ENCODE results near the gene HLA-DQA1. TPM values are rescaled to one million over a fixed set of nuclear protein-coding genes. Genes with fewer than 3 reads are reported as not detected.
"Not testable (repeated sequence)": the region's sequence is repeated elsewhere in the genome, so short reads cannot be mapped to it uniquely, and the experiment has no call there.

HLA-DQA1 gene
- total and polyA plus RNA-seq, 3 experiments from 2014 or later: 3.2 to 22.2 (median 20.3) TPM

DNA sequence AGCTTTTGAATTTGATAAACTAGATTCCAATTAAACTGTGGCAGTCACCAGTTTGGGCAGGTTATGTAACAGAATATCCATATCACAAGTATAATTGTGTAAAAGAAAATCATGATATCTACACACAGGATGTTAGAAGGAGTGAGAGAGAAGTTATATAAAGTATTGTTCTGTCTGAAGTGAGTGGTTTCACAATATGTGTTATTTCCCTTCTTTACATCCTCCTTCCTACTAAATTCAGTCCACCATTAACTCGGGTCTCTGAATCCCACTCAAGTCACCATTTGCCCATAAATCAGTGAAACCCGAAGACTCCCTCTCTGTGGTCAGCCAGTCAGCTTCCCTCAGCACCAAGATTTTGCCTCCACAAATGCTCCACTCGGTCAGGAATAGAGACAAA, 28.5 kb downstream of the HLA-DQA1 start:
- POLR2A ChIA-PET: no interaction called here

DNA sequence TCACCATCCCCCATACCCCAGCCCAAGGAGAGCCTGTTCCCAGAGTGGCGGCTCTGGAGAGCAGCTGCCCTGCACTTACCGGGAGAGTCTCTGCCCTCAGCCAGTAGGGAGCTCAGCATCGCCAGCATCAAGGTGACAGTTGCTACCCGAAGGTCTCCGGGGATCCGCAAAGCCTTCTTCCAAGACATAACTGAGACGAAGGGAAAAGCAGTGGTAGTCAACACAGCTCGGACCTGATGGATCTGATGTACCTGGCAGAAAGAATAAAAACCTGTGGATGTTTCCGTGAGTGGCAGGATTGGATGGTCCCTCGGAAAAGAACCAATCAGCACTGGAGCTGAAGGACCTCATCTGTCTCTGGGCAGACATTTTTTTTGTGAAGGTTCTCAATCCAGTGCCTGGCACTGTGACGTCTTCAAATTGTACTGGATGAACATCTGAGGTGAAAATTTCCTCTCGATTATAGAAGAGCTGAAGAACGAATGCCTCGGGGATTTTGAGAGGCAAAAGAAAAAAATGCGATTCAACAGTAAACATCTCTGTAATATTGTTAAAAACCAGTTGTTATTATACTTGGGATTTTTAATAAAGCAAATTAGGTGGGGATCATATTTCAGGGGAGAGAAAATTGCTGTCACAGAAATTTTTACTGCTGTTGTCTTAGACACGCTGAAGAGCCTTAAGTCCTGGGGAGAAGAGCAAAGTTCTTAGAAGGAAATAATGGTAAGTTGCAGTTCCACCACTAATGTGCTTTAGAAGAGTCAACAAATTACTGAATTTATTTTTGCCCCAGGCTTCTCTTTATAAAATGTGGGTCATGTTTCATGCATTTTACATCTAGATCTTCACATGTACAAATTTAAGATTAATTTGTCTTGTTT, 29.5 kb downstream of the HLA-DQA1 start, which contains the start of gene HLA-DQB1:
Gene HLA-DQB1 (minus strand): TSS at position 238 of the 881 bp plus-strand sequence. CDS start 50 bp downstream, at position 188.
- Histone ChIP-seq H3K36me3 (ENCODE audit: insufficient read depth, low read length) (no peaks in the 10 kb centered on the region), H3K4me3 (ENCODE audit: low read length) (peak within 1 kb of the TSS; percentile 74), H3K27me3 (ENCODE audit: insufficient read depth, low read length, poor library complexity, severe bottlenecking) (no peaks in the 10 kb centered on the region), H3K4me1 (ENCODE audit: insufficient read depth, low read length) (peaks cover 21% of the 10 kb centered on the region), H3K9me3 (ENCODE audit: low read length) (no peaks in the 10 kb centered on the region), H3K27ac (ENCODE audit: low read depth, low read length) (peak within 1 kb of the TSS; percentile 62)
- H3K4me1 Mint-ChIP-seq: peaks cover 29 to 65% (median 65%) of the 10 kb centered on the region in 3 donors
- POLR2A ChIA-PET: interaction anchor here (0.6 to 0.8 kb wide), 2 partner anchors 20 to 43 kb away, joined by 3 read pairs; no protein-coding TSS in a partner anchor
- peak within 1 kb of the TSS; percentile 8 to 99 (median 94) for H3K27ac Mint-ChIP-seq
- peaks cover 0 to 2% of the 10 kb centered on the region in 2 donors for H3K27me3 Mint-ChIP-seq
- CTCF ChIA-PET: interaction anchor here (0.8 kb wide), 1 partner anchor 172 kb away, joined by 3 read pairs; the partner anchor contains the start of gene TAP2
- H3K36me3 Mint-ChIP-seq: peaks cover 0 to 9% (median 4%) of the 10 kb centered on the region in 3 donors
- peak in 3 of 5 donors; percentile 17 to 70 (median 61) for DNase-seq
- H3K4me3 Mint-ChIP-seq: peak within 1 kb of the TSS; percentile 81 to 96 (median 91)
- peaks cover 0 to under 1% (median 0%) of the 10 kb centered on the region in 5 donors for H3K9me3 Mint-ChIP-seq

More for the DNA sequence above, 28.5 kb downstream of the HLA-DQA1 start:
- Histone ChIP-seq H3K4me1 (ENCODE audit: insufficient read depth, low read length) (peaks cover 21% of the 10 kb centered on the region), H3K27ac (ENCODE audit: low read depth, low read length) (peak overlapping the region; percentile 62), H3K27me3 (ENCODE audit: insufficient read depth, low read length, poor library complexity, severe bottlenecking) (no peaks in the 10 kb centered on the region), H3K4me3 (ENCODE audit: low read length) (peak overlapping the region; percentile 74), H3K9me3 (ENCODE audit: low read length) (no peaks in the 10 kb centered on the region), H3K36me3 (ENCODE audit: insufficient read depth, low read length) (no peaks in the 10 kb centered on the region)
- Mint-ChIP-seq H3K9me3 (no peaks in the 10 kb centered on the region), H3K4me1 (peaks cover 32 to 68% (median 65%) of the 10 kb centered on the region in 3 donors), H3K27me3 (peaks cover 0 to 2% of the 10 kb centered on the region in 2 donors), H3K36me3 (peaks cover 0 to 18% (median 7%) of the 10 kb centered on the region in 3 donors), H3K4me3 (peak overlapping the region; percentile 81 to 96 (median 91)), H3K27ac (peak overlapping the region; percentile 8 to 98 (median 93))
- no peak for DNase-seq
- CTCF ChIA-PET: no interaction called here

DNA sequence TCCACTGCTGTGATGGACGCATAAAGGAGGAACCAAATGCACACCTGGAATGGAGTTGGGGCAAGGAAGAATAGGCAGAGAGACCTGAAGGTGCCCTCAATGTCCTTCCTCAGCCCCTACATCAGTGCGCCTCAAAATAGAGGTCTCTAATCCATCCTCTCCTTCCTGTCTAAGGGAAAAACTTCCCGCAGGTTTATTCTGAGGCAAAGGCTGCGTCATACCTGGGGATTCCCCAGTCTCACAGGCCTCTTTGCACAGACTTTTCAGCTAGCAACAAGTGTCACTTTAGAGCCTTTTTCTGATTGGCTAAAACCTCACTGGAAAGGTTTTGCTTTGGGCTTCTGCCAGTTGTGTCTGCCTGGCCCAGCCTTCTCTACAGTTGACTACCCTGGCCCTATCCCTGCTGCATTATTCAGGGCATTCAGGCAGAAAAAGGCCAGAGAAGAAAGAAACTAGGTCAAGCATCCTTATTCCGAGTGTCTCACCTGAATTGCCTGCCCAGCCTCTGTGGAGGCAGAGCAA, 31.1 kb downstream of the HLA-DQA1 start:
- Mint-ChIP-seq H3K4me1 (peaks cover 23 to 58% (median 56%) of the 10 kb centered on the region in 3 donors), H3K27ac (peak overlapping the region in 7 of 8 donors; percentile 23 to 99 (median 92)), H3K27me3 (peaks cover 0 to 2% of the 10 kb centered on the region in 2 donors), H3K36me3 (peaks cover 0 to 2% (median 2%) of the 10 kb centered on the region in 3 donors), H3K9me3 (peaks cover 0 to 7% (median 2%) of the 10 kb centered on the region in 5 donors), H3K4me3 (peak overlapping the region in 5 of 7 donors; percentile 23 to 87 (median 38))
- DNase-seq: peak in 3 of 5 donors; percentile 36 to 71 (median 60)
- H3K9me3 ChIP-seq (ENCODE audit: low read length): no peaks in the 10 kb centered on the region
- no peaks in the 10 kb centered on the region for H3K27me3 ChIP-seq (ENCODE audit: insufficient read depth, low read length, poor library complexity, severe bottlenecking)
- H3K36me3 ChIP-seq (ENCODE audit: insufficient read depth, low read length): no peaks in the 10 kb centered on the region
- ChIA-PET POLR2A (interaction anchor here (0.6 kb wide), 1 partner anchor 199 kb away, joined by 3 read pairs; no protein-coding TSS in a partner anchor), CTCF (interaction anchor here (2.0 kb wide), 1 partner anchor 45 kb away, joined by 4 read pairs; no protein-coding TSS in a partner anchor)
- peaks cover 21% of the 10 kb centered on the region for H3K4me1 ChIP-seq (ENCODE audit: insufficient read depth, low read length)
- H3K27ac ChIP-seq (ENCODE audit: low read depth, low read length): no peak overlapping the region
- no peak overlapping the region for H3K4me3 ChIP-seq (ENCODE audit: low read length)

DNA sequence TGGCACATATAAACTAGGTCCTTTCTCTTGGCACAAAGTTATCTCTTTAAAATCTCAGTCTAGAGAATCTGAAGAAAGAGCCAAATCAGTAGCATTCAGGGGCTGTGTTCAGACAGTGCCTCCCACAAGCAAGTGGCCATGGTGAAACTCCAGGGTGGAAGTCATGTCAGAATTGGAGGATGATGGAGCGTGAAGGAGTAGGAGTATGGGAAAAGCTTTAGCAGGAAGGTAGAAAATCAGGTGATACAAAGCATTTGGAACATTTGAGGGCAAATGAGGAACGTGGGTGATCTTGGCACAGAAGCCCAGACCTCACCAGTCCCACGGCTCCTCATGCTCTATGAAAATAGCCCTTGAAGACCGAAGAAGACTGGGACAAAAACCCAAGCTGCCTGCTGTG, 32.0 kb downstream of the HLA-DQA1 start:
- no peak overlapping the region for H3K27ac ChIP-seq (ENCODE audit: low read depth, low read length)
- peaks cover 22 to 51% (median 47%) of the 10 kb centered on the region in 3 donors for H3K4me1 Mint-ChIP-seq
- H3K4me1 ChIP-seq (ENCODE audit: insufficient read depth, low read length): peaks cover 21% of the 10 kb centered on the region
- H3K4me3 Mint-ChIP-seq: no peak overlapping the region
- H3K9me3 Mint-ChIP-seq: peaks cover 0 to 8% (median 2%) of the 10 kb centered on the region in 5 donors
- H3K4me3 ChIP-seq (ENCODE audit: low read length): no peak overlapping the region
- CTCF ChIA-PET: interaction anchor here (1.4 to 2.0 kb wide), 2 partner anchors 31 to 46 kb away, joined by 4 read pairs; no protein-coding TSS in a partner anchor
- H3K36me3 Mint-ChIP-seq: peaks cover 0 to 2% (median 2%) of the 10 kb centered on the region in 3 donors
- POLR2A ChIA-PET: no interaction called here
- H3K9me3 ChIP-seq (ENCODE audit: low read length): no peaks in the 10 kb centered on the region
- H3K27me3 ChIP-seq (ENCODE audit: insufficient read depth, low read length, poor library complexity, severe bottlenecking): no peaks in the 10 kb centered on the region
- H3K27me3 Mint-ChIP-seq: peaks cover 0 to 2% of the 10 kb centered on the region in 2 donors
- peak overlapping the region in 4 of 8 donors; percentile 3 to 99 (median 93) for H3K27ac Mint-ChIP-seq
- no peak for DNase-seq
- H3K36me3 ChIP-seq (ENCODE audit: insufficient read depth, low read length): no peaks in the 10 kb centered on the region

GRCh38 chr6:32669893-32670292, 32.7 kb downstream of the HLA-DQA1 start:
- Mint-ChIP-seq H3K9me3 (peaks cover 0 to 11% (median 5%) of the 10 kb centered on the region in 5 donors), H3K4me1 (peaks cover 20 to 50% (median 40%) of the 10 kb centered on the region in 3 donors)
- CTCF ChIA-PET: interaction anchor here (1.4 to 2.0 kb wide), 2 partner anchors 30 to 47 kb away, joined by 4 read pairs; no protein-coding TSS in a partner anchor

GRCh38 chr6:32671908-32672307, 34.7 kb downstream of the HLA-DQA1 start:
- DNase-seq; H3K9me3 ChIP-seq (ENCODE audit: low read length); CTCF ChIA-PET; H3K36me3 ChIP-seq (ENCODE audit: insufficient read depth, low read length); H3K4me3 ChIP-seq (ENCODE audit: low read length); H3K4me3 Mint-ChIP-seq; H3K36me3 Mint-ChIP-seq; H3K27ac ChIP-seq (ENCODE audit: low read depth, low read length); H3K27me3 ChIP-seq (ENCODE audit: insufficient read depth, low read length, poor library complexity, severe bottlenecking); H3K27me3 Mint-ChIP-seq; H3K4me1 ChIP-seq (ENCODE audit: insufficient read depth, low read length); POLR2A ChIA-PET; H3K27ac Mint-ChIP-seq: not testable (repeated sequence)
- Mint-ChIP-seq H3K9me3 (peaks cover 0 to 17% (median 5%) of the 10 kb centered on the region in 5 donors), H3K4me1 (peaks cover 3 to 32% (median 20%) of the 10 kb centered on the region in 3 donors)

More at GRCh38 chr6:32669893-32670292, 32.7 kb downstream of the HLA-DQA1 start:
- Mint-ChIP-seq H3K27ac (peak overlapping the region in 3 of 8 donors; percentile 47 to 94 (median 57)), H3K4me3 (no peak overlapping the region), H3K36me3 (peaks cover 0 to 2% (median 2%) of the 10 kb centered on the region in 3 donors), H3K27me3 (peaks cover 0 to 2% of the 10 kb centered on the region in 2 donors)
- Histone ChIP-seq H3K9me3 (ENCODE audit: low read length) (no peaks in the 10 kb centered on the region), H3K27ac (ENCODE audit: low read depth, low read length) (no peak overlapping the region), H3K27me3 (ENCODE audit: insufficient read depth, low read length, poor library complexity, severe bottlenecking) (no peaks in the 10 kb centered on the region), H3K4me1 (ENCODE audit: insufficient read depth, low read length) (peaks cover 20% of the 10 kb centered on the region), H3K36me3 (ENCODE audit: insufficient read depth, low read length) (no peaks in the 10 kb centered on the region), H3K4me3 (ENCODE audit: low read length) (no peak overlapping the region)
- POLR2A ChIA-PET: no interaction called here
- no peak for DNase-seq

DNA sequence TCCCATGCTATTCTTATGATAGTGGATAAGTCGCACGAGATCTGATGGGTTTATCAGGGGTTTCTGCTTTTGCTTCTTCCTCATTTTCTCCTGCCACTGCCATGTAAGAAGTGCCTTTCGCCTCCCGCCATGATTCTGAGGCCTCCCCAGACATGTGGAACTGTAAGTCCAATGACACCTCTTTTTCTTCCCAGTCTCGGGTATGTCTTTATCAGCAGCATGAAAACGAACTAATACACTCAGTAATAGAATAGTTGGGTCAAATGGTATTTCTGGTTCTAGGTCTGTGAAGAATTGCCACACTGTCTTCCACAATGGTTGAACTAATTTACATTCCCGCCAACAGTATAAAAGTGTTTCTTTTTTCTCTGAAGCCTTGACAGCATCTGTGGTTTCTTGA, 36.9 kb downstream of the HLA-DQA1 start:
- H3K36me3 ChIP-seq (ENCODE audit: insufficient read depth, low read length); H3K27me3 ChIP-seq (ENCODE audit: insufficient read depth, low read length, poor library complexity, severe bottlenecking); H3K27ac ChIP-seq (ENCODE audit: low read depth, low read length); H3K4me1 Mint-ChIP-seq; H3K36me3 Mint-ChIP-seq; H3K27me3 Mint-ChIP-seq; H3K27ac Mint-ChIP-seq; DNase-seq; H3K9me3 ChIP-seq (ENCODE audit: low read length); CTCF ChIA-PET; H3K4me3 Mint-ChIP-seq; POLR2A ChIA-PET; H3K4me3 ChIP-seq (ENCODE audit: low read length); H3K4me1 ChIP-seq (ENCODE audit: insufficient read depth, low read length): not testable (repeated sequence)
- peaks cover 0 to 32% (median 13%) of the 10 kb centered on the region in 5 donors for H3K9me3 Mint-ChIP-seq

Measured in CD8-positive, alpha-beta memory T cell (primary cell).